ENCODE results near the gene ZNF396.

ZNF396 gene

GRCh38 chr18:35376742-35377695 lies at the start of gene ZNF396:
Gene ZNF396 (minus strand): TSS chr18:35377337. CDS start chr18:35374292, 3,045 bp downstream.
- DNase-seq (ENCODE audit: low read depth) = no peak

DNA sequence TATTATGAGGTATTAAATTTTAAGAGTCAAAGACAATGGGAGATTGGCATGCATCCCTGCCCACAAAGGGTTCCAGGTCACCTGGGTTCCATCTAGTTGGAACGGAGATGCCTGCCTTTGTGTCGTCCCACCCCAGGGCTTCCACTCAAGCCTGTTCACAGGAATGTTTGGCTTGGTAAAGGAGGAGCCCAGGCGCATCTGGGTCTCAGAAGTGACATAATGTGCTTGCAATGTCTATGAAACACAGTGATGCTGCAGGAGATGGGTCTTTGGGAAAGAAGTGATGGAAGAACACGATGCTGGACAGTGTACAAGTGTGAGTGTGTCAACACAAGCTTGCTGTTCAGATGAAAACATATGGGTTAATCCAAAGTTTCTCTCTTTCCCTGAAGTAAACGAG lies 49.6 kb upstream of the ZNF396 start:
- no peak for DNase-seq (ENCODE audit: low read depth)

GRCh38 chr18:35424356-35424755 lies 47.2 kb upstream of the ZNF396 start:
- no peak for DNase-seq (ENCODE audit: low read depth)

DNA sequence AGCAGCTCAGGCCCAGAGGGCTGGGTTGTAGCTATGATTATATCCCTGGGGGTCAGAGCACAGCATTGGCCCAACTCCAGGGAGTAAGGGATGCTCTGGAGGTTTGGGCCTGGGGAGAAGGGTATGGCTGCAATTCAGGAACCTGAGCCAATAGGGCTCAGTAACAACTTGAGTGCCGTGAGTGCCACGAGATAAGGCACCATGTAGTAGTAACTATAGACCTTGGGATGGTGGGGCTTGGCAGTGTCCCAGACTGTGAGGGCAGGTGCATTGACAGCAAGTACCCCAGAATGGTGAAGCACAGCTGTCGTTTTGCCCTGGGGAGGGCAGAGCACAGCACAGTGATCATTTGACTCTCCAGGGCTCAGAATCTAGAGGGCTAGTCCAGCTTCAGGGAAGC lies 45.1 kb upstream of the ZNF396 start:
- DNase-seq (ENCODE audit: low read depth) = no peak

GRCh38 chr18:35418610-35419009 lies 41.5 kb upstream of the ZNF396 start:
- DNase-seq (ENCODE audit: low read depth) = no peak

GRCh38 chr18:35417223-35417622 lies 40.1 kb upstream of the ZNF396 start:
- DNase-seq (ENCODE audit: low read depth) = no peak

DNA sequence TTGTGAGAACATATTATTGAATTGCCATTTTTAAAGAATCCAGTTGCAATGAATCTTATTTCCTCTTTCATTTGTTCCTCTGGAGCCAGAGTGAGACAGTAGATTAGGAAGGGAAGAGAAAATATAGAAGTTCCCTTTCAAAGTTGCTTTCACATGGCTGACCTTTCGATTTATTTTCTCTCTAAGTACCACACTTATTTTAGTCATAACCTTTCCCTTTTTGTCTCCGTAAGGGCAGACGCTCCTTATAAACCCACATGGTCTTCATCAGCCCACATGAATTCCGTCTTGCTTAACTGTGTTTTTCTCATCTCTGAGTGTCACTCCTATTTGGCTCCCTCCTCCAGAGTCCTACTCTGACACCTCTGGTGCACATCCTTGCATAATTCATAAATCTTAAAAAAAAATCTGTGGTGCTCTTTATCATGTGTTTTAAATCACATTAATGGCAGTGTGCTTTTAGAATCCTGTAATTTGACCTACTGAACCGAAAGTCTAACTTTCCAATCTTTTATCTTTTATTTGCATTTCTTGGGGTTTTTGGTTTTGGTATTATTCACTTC lies 38.5 kb upstream of the ZNF396 start:
- no peak for DNase-seq (ENCODE audit: low read depth)

DNA sequence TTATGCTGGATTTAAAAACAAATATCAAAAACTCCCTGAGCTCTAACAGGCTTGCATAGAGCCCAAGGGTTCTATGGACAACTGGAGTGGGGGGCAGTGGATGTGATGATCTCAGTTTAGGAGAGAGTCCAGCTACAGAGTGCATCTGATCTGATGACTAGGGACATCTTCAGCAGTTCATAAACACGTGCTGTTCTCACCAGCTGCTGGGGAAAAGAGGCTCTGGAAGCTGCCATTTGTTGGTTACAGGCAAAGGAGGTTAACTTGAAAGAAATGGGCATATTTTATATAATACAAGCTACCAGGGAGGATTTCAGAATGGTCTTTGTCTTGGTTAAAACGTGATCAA lies 36.0 kb upstream of the ZNF396 start:
- DNase-seq (ENCODE audit: low read depth) = no peak

- DNase-seq (ENCODE audit: low read depth) = no peak
Observed at GRCh38 chr18:35411625-35412351, 34.7 kb upstream of the ZNF396 start.

DNA sequence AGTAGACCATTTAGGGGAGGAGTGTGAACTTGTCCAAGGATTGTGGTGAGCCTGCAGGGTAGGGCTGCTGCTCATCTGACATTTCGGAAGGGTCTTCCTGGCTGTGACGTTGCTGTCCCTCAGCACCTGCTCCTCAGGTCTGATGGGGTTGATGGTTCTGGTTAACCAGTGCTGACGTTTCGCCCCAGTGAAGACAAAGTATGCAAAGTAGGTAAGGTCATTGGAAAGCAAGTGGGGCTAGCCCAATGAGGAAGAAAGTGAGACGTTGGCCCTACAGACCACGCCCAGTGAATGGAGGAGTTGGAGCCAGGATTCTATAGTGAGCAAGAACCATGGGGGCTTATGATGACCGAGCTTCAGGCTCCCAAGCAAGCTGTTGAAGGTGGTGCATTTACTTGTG lies 33.4 kb upstream of the ZNF396 start:
- no peak for DNase-seq (ENCODE audit: low read depth)

- DNase-seq (ENCODE audit: low read depth) = no peak
Observed at GRCh38 chr18:35409911-35410310, 32.8 kb upstream of the ZNF396 start.

DNA sequence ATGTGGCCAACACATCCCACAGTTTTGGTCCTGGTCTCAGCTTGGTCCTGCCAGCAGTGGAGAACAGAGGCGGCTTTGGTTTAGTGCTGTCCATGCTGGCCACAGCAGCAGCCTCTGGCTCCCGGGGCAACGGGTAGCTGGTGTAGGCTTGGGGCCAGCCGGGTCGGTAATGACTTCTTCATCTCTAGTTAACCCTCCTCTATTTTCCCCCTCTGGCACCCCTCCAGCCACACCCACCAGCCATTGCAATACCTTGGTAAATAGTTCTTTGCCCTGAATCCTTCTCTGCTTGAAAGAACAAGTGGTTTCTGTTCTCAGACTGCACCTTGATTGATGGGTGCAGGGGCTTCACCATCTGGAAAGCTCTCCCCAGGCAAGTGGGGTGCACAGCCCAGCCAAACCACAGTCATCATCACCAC lies 31.7 kb upstream of the ZNF396 start:
- no peak for DNase-seq (ENCODE audit: low read depth)

DNA sequence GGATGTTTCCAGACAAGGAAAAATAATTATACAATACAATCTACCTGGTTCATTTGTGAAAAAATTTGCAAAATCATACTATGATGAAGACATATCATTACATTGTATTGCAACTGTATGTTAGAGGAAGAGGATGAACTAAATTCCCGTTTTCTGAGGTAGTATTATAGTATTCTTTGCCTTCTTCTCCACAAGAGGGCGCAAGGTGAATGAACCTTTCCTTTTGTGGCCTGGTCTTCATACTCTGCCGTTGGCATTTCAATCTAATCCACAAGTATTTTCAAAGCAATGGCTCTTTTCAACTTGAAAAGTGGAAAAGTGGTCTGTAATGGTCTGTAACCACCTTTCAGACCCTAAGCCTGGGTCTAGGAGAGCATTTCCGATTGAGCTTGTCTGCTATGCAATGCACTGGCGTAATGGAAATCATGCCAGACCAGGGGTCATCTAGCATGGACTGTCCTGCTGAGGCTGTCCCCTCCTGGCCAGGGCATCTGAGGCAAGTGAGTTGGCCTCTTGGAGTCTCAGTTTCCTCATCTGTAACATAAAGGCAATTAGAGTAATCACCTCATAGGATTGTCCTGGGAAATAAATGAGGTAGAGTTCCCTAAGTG lies 30.8 kb upstream of the ZNF396 start:
- no peak for DNase-seq (ENCODE audit: low read depth)

DNA sequence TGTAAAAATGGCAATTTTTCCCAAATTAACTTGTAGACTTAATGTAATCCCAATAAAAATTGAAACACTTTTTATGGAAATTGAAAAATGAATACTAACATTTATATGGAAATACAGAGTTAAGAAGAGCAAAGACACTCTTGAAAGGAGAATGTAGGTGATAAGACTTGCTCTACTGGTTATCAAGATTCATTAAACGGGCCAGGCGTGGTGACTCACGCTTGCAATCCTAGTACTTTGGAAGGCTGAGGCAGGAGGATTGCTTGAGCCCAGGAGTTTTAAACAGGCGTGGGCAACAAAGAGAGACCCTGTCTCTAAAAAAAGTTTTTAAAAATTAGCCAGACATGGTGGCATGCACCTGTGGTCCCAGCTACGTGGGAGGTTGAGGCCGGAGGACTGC lies 29.5 kb upstream of the ZNF396 start:
- no peak for DNase-seq (ENCODE audit: low read depth)

GRCh38 chr18:35397976-35398375 lies 20.8 kb upstream of the ZNF396 start:
- no peak for DNase-seq (ENCODE audit: low read depth)

GRCh38 chr18:35393716-35394115 lies 16.6 kb upstream of the ZNF396 start:
- DNase-seq (ENCODE audit: low read depth) = no peak

DNA sequence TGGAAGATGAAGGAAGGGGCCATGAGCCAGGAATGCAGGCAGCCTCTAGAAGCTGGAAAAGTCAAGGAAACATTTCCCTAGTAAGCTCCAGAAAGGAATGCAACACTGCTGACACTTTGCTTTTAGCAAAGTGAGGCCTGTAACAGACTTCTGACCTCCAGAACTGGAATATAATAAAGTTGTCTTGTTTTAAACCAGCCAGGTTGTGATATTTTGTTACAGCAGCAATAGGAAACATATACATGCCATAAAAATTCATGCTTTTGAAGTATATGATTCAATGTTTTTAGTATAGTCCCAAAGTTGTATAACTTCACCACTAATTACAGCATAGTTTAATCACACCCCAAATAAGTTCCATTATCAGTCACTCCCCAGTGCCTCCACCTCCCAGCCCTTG lies 15.2 kb upstream of the ZNF396 start:
- no peak for DNase-seq (ENCODE audit: low read depth)

DNA sequence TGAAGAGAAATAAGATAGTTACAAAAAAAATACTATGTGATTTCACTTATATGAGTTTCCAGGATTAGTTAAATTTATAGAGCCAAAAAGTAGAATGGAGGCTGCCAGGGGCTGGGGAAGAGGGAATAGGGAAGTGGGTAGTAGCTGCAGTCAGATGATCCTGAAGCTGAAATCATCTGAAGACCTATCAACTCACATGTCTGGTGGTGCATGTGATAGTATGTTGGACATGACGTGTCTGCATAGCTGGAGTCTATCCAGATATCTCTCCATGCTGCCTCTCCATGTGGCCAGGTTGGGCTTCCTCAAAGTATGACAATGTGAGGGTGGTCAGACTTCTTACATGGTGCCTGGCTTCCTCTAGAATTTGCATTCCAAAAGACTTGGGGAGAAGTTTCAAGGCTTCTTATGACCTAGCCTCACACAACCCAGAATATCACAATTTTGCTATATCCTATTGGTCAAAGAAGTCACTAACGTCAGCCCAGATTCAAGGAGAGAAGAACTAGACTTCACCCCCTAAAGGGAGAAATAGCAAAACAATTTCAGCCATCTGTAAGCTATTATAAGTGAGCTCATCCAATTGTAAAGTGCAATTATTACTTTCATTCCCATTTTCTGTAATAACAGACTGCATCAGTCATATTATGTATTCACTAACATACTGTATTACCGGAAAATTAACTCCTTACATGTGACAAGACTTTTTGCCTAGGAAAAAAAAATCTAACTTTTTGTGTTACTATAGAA lies 14.0 kb upstream of the ZNF396 start:
- DNase-seq (ENCODE audit: low read depth) = no peak

DNA sequence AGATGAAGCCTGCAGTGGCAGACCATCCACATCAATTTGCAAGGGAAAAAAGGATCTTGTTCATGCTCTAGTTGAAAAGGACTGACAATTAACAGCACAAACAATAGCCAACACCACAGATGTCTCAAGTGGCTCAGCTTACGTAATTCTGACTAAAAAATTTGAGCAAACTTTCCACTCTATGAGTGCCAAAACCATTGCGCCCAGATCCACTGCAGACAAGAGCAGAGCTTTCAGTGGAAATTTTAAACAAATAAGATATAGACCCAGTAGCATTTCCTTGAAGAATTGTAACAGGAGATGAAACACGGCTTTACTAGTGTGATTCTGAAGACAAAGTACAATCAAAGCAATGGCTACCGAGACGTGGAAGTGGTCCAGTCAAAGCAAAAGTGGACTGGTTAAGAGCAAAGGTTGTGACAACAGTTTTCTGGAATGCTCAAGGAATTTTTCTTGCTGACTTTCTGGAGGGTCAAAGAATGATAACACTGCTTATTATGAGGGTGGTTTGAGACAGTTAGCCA lies 12.0 kb upstream of the ZNF396 start:
- no peak for DNase-seq (ENCODE audit: low read depth)

DNA sequence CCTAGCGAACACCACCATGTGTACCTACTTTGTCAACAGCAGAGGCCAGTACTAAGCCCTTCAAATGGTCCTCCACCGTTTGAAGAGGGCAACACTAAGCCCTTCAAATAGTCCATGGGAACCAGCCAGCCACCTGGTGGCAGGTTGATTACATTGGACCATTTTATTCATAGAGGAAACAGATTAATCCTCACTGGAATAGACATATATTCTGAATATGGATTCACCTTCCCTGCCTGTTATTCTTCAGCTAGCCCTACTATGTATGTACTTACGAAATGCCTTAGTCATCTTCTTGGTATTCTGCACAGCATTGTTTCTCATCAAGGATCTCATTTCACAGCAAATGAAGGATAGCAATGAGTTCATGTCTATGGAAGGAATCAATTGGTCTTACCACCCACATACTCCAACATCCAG lies 10.0 kb upstream of the ZNF396 start:
- DNase-seq (ENCODE audit: low read depth) = no peak

DNA sequence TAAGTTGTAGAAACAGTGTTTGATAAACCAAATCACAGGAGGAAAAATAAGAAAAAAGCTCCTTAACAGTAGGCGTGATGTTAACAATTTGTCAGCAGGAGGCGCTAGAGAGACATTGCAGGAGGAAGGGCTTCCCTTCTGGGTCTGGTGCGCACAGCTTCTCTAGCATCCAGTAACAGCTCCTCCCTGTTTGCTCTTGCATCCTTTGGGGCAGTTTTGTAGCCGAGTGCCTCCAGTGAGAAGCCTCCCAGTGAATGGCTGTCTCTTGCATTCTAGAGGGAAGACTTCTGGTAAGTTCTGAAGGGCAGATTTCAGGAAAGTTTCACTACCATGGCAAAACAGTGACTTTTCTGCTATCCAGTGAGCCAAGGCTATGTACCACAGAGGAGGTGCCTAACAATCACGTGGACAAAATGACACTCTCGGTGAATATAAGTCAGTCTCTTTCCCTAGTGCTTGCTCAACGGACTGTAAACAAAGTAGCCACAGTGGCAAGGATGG lies 9.5 kb upstream of the ZNF396 start:
- no peak for DNase-seq (ENCODE audit: low read depth)
